GM19238 (cell line): Measurements from ENCODE around the gene RAB8A.
"Not testable (repeated sequence)": the region's sequence is repeated elsewhere in the genome, so short reads cannot be mapped to it uniquely, and the experiment has no call there.

ENCODE experiments used
- DNase-seq: peaks from one replicate; pipeline ENCODE4 v3.0.0; 2011; ENCODE audit warnings: low spot score; ENCODE audit not compliant: insufficient read length

The RAB8A gene

DNA sequence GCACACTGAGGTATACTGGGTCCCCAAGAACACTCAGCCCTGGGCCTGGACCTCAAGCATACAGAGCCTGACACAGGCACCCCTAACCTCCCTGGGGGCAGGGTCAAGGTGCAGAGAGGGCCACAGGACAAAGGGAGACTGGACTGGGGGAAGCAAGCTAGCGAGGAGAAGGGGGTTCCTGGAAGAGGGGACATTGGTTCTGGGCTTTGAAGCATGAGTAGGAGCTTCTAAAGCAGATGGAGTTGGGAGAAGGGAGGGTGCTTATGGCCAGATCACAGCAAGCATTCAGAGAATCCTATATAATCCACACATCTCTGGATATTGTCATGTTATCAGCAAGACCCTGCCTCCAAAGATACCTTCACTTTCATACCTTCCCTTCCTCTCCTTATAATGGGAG is 58.4 kb downstream of the RAB8A start:
- DNase-seq = no peak

DNA sequence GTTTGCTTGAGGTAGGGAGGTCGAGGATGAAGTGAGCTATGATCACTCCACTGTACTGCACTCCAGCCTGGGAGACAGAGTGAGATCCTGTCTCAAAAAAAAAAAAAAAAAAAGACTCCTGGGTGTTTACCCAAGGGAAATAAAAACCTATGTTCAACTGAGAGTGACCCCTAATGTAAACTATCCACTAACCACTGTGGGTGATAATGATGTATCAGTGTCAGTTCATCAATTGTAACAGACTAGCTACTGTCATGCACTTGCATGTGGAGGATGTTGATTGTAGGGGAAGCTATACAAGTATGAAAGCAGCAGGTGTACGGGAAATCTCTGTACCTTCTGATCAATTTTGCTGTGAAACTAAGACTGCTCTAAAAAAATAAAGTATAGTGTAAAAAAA is 64.3 kb downstream of the RAB8A start:
- DNase-seq = no peak

- DNase-seq = not testable (repeated sequence)
Measured at GRCh38 chr19:16178866-16179265, 67.2 kb downstream of the RAB8A start.

DNA sequence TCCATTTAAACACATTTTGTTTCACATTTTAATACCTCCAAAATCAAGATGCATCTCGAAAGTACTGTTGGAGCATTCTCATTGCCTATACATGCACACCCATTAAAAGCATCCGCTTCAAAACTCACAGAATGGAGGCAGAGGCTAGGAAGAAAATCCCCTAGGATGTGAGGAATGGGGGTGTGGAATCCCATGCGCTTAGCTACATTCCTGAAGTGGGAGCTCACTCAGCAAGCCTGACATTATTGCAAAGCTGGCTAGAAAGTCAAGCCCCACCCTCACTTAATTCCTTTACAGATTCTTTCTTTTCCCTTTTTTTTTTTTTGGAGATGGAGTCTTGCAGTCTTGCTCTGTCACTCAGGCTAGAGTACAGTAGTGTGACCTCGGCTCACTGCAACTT is 68.9 kb downstream of the RAB8A start:
- DNase-seq = no peak
